NCI-H2029 treated with DMSO at 0.1 percent for 48 hours (cell line): Measurements from ENCODE around the gene SAMD8.
"Not testable (repeated sequence)": the region's sequence is repeated elsewhere in the genome, so short reads cannot be mapped to it uniquely, and the experiment has no call there.

ENCODE experiments used
- DNase-seq: peaks from one replicate; lab custom pipeline; 2025; lab: John Stamatoyannopoulos, UW

Gene SAMD8

GRCh38 chr10:75086278-75086934 lies 25.1 kb upstream of the SAMD8 start:
- DNase-seq = no peak

GRCh38 chr10:75088640-75089039 lies 22.8 kb upstream of the SAMD8 start:
- no peak for DNase-seq

DNA sequence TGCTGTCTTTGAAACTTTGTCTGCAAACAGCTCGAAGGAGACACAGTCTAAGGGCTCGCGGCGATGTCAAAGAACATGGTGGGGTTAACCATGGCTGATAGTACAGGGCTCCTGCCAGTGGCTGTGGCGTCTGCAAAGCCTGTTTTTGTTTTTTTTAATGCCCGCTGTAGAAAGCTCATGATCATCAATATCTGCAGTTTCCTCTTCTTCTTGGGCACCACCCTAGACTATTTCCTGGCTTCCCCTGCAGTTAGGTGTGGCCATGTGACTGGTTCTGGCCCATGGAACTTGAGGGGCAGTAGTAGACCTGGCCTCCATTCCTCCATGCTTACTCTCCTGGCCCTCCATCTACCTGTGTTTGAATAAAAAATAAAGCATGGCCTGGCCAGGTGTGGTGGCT lies 21.8 kb upstream of the SAMD8 start:
- no peak for DNase-seq

DNA sequence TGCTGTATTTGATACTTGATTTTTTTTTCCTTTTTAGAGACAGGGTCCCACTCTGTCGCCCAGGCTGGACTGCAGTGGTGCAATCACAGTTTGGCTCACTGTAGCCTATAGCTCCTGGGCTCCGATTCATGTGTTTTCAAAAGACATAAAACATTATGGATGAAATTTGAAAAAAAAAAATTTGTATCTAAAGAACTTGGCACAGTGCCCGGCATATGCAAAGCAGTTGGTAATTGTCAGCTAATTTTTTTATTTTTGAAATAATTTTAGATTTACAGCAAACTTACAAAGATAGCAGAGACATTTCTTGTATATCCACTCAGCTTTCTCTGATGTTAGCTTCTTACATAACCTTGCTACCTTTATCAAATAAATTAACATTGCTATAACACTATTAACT lies 20.3 kb upstream of the SAMD8 start:
- no peak for DNase-seq

DNA sequence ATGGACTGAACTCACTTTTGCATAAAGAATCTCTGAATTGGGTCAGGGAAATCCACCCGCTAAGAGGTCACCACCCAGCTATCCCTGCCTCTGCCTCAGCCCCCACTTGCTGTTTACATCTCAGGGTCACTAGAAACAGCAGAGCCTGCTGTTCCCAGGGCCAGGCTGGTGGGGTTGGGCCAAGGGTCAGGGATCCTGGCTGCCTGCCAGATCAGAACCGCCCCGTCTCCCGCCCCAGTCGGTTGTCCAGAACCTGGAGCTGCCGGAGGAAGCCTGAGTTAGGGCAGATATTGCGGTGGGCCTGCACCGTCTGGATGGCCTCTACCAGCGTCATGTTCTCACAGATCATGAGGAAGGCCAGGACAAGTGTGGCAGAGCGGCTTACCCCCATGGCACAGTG lies 17.0 kb upstream of the SAMD8 start:
- DNase-seq = no peak

GRCh38 chr10:75095631-75096030 lies 15.8 kb upstream of the SAMD8 start:
- DNase-seq = no peak

DNA sequence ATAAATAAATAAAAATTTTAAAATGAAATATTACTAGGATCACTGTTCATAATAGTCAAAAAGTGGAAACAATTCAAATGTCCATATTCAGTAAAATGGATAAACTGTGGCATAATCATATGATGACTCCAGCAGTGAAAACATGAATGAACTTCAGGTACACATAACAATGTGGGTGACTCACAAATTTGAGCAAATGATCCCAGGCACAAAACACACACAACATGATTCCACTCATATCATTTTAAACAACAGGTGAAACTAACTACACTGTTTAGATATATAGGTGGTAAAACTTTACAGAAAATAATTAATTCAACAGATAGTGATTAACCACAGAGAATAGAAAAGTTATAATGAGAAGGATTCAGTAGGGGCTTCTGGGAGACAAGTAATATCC lies 14.7 kb upstream of the SAMD8 start:
- no peak for DNase-seq

DNA sequence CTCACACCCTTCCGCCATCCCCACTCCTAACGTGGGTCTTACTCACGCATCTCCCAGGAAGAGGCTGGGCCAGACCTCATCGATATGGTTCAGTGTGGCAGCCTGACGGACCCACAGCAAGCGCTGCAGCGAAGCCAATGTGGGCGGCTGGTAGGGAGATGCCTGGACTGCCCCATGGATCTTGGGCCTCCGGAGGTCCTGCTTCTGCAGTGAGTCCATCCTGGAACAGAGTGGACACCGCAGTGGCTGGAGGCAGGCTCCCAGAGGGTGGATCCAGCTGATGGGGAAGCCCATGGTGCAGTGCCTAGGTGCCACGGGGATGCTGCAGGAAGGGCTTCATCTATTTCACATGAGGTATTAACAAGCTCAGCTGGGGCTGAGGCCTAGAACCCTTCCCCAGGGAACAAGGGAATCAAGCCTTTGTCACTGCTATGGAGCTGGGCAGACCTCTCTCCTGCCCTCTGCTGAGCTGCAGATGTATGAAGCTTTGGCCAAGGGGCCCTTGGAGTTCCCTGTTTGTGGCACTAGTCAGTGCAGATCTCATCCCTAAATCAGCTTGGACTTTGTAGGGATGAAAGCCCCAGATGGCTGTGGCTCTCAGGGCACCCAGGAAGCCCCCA lies 13.7 kb upstream of the SAMD8 start:
- no peak for DNase-seq

DNA sequence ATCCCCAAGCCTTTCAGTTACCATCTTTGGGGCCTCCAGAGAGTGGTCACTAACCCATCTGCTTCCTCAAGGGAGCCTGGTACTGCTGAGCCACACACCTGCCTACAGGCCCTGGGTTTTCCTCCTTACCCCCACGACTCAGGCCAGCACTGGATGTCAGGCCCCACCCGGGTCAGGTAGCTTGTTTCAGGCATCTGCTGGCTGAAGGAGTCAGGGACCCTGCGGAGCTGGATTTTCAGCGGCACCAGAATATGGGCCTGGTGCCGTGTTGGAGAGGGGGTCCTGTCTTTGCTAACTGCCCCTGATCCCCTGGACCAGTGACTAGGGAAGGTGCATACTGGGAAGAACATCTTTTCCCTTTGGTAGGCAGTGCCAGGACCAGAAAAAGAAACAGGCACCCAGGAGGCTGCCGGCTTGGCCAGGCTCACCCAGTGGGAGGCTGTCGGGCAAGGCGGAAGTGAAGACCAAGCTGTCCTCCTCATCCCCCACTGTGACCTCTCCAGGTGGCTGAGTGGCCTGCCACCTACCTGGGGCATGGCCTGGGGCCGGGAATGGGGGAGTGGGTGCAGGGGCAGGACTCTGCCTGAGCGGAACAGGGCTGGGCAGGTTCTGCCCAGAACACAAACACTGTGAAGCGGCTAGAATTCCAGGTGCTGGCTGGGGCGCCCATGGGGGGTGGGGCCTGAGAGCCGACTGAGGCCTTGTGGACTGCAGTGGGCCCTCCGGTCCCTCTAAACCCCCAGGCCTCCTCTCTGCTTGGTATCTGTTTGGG lies 12.4 kb upstream of the SAMD8 start:
- no peak for DNase-seq

GRCh38 chr10:75099952-75100763 lies 11.3 kb upstream of the SAMD8 start:
- DNase-seq = no peak

GRCh38 chr10:75100764-75101291 lies 10.6 kb upstream of the SAMD8 start:
- DNase-seq = no peak

GRCh38 chr10:75101416-75102251 lies 9.8 kb upstream of the SAMD8 start:
- DNase-seq = no peak

DNA sequence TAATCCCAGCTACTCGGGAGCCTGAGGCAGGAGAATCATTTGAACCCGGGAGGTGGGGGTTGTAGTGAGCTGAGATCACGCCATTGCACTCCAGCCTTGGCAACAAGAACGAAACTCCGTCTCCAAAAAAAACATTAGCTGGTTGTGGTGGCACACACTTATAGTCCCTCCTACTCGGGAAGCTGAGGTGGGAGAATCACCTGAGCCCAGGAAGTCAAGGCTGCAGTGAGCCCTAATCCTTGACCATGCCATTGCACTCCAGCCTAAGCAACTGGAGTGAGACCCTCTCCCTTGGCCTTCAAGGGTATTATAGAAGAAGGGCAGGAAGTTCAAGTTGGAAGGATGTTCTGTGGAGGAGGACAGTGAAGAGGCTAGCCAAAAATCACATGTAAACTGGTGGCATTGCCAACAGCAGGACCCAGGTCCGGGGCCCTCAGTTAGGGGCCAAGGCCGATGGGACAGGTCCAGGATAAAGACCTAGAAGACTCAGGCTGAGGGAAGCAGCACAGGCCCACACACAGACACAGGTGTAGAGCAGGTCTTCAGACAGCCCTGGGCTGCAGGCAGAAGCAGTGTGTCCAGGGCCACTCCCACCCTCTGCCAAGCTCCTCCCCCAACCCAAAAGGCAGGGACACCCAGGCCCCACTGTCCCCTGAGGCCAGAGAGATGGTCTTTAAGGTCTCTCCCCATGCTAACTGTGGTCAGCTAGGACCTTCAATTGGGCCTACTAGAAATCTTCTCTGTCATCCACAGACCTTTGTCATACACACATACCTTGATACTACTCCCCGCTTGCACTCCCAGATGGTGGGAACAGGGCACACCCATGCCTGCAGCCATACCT lies 8.4 kb upstream of the SAMD8 start:
- DNase-seq = no peak

DNA sequence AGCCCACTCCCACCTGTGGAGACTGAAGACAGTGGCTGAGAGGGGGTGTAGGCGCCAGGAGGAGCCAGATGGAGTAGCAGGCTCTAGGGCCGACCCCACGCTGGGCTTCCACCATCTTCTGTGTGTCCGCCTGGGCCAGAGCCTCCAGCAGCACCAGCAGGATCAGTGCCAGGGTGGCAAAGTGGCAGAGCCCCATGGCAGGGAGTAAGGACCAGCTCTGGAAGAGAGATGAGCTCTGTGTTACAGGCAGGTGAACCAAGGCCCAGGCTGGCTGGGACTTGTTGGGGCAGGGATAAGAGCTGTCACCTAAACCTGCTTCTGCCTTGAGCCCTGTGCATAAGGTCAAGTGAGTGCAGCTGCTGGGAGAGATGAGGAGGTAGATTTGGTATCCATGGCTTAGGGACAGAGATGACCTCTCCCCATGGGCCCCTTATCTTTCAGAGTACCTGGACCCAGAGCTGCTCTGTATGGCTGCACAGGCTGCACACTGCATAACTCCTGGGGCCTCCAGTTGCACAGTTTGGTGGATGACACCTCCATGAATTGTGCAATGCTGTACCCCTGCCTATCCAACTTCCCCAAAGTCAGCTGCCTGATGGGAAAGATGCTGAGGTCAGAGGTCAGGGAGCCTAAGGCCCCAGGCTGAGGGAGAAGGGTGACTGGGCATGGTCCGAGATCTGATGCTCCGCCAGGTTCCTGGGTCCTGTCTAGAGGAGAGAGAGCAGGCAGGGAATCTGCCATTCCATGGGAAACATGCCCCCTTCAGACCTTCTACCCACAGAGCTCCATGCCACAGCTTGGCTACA lies 7.4 kb upstream of the SAMD8 start:
- no peak for DNase-seq

DNA sequence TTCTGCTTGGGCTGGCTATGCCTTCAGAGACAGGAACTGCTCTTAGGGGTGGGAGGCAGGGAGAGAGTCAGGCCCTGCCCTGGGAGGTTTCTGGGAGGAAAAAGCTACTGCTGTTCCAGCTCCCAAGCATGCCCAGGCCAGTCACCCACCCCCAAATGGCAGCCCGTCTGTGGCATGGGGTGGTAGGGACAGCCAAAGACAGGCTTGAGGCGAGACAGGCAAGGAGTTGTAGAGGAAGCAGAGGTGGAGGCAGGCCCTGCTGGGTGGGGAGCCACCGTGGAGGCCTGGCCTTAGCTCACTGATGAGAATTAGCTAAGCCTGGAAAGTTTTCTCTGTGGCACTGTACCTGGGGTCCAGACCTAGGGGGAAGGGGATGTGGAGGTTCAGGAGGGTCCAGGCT lies 6.6 kb upstream of the SAMD8 start:
- DNase-seq = no peak

DNA sequence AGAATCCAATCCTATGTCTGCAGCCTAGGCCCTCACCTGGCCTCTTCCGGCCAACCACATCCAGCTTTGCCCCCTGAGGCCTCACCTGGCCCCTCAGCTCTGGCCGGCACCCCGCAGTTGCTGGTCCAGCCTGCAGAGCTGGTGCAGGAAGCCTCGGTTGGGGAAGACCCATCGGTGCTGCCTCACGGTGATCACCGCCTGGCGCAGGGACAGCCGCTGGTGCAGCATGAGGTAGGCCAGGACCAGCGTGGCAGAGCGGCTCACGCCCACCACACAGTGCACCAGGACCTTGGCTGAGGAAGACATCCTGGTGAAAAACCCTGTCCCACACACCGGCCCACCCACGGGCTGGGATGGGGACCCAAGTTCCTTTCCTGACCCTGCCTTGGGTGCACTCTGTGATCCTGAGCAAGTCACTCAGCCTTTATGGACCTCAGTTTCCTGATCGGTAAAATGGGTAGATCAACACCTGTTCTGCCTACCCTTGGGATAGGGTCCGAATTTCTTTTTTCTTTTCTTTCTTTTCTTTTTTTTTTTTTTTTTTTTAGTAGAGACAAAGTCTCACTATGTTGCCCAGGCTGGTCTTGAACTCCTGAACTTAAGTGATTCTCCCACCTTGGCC lies 5.8 kb upstream of the SAMD8 start:
- DNase-seq = no peak

DNA sequence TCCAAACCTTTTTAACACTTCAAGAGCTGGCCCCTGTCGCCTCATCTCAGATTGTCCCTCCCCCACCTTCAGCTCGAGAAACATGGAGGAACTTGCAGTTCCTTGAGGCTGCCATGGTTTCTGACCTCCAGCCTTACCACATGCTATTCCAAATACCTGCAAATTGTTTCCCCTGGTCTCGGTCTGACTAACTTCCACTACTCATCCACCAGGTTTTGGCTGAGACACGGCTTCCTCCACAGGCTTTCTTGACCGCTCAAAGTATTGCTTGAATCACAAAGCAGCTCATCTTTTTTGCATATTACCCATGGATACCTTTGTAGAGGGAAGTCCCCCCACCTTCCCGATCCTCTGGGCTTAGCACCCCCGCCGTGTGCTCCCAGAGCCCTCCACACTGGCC lies 5.2 kb upstream of the SAMD8 start:
- no peak for DNase-seq

GRCh38 chr10:75106891-75107290 lies 4.6 kb upstream of the SAMD8 start:
- not testable (repeated sequence) for DNase-seq
